ENCODE results near the gene IL25. TPM values are rescaled to one million over a fixed set of nuclear protein-coding genes. Genes with fewer than 3 reads are reported as not detected.
"Not testable (repeated sequence)": the region's sequence is repeated elsewhere in the genome, so short reads cannot be mapped to it uniquely, and the experiment has no call there.

The IL25 gene
- total RNA-seq, 2 donors from 2014 or later = not detected

- Mint-ChIP-seq H3K27ac (no peak overlapping the region), H3K9me3 (no peaks in the 10 kb centered on the region), H3K36me3 (no peaks in the 10 kb centered on the region)
- DNase-seq (ENCODE audit: low spot score in 2 of 2) = no peak
- ATAC-seq = no peak
Observed at GRCh38 chr14:23396781-23397407, 24.3 kb downstream of the IL25 start.

GRCh38 chr14:23398348-23398747 lies 25.7 kb downstream of the IL25 start:
- H3K27ac Mint-ChIP-seq = no peak overlapping the region
- no peak for DNase-seq (ENCODE audit: low spot score in 2 of 2)
- H3K36me3 Mint-ChIP-seq = no peaks in the 10 kb centered on the region
- ATAC-seq = no peak
- no peaks in the 10 kb centered on the region for H3K9me3 Mint-ChIP-seq

GRCh38 chr14:23399136-23399535 lies 26.5 kb downstream of the IL25 start:
- no peaks in the 10 kb centered on the region for H3K36me3 Mint-ChIP-seq
- ATAC-seq (no peak), DNase-seq (ENCODE audit: low spot score in 2 of 2) (no peak)
- H3K27ac Mint-ChIP-seq = no peak overlapping the region
- H3K9me3 Mint-ChIP-seq = no peaks in the 10 kb centered on the region

- Mint-ChIP-seq H3K9me3 (no peaks in the 10 kb centered on the region), H3K27ac (peak overlapping the region in 1 of 2 donors; percentile 1), H3K36me3 (no peaks in the 10 kb centered on the region)
- ATAC-seq (no peak), DNase-seq (ENCODE audit: low spot score in 2 of 2) (no peak)
Observed at GRCh38 chr14:23399591-23399990, 27.0 kb downstream of the IL25 start.

GRCh38 chr14:23400496-23401149 lies 28.0 kb downstream of the IL25 start:
- H3K36me3 Mint-ChIP-seq; DNase-seq (ENCODE audit: low spot score in 2 of 2); H3K27ac Mint-ChIP-seq; H3K9me3 Mint-ChIP-seq; ATAC-seq: not testable (repeated sequence)

- DNase-seq (ENCODE audit: low spot score in 2 of 2) = no peak
- ATAC-seq = no peak
- Mint-ChIP-seq H3K36me3 (no peaks in the 10 kb centered on the region), H3K27ac (peak overlapping the region in 1 of 2 donors; percentile 17), H3K9me3 (no peaks in the 10 kb centered on the region)
Observed at GRCh38 chr14:23401291-23401690, 28.7 kb downstream of the IL25 start.

- Mint-ChIP-seq H3K36me3 (no peaks in the 10 kb centered on the region), H3K27ac (peak overlapping the region in 1 of 2 donors; percentile 1), H3K9me3 (no peaks in the 10 kb centered on the region)
- ATAC-seq = no peak
- DNase-seq (ENCODE audit: low spot score in 2 of 2) = no peak
Observed at GRCh38 chr14:23402296-23403138, 29.9 kb downstream of the IL25 start.

- H3K36me3 Mint-ChIP-seq = no peaks in the 10 kb centered on the region
- H3K9me3 Mint-ChIP-seq = no peaks in the 10 kb centered on the region
- peak overlapping the region in 1 of 2 donors; percentile 1 for H3K27ac Mint-ChIP-seq
- no peak for ATAC-seq
- DNase-seq (ENCODE audit: low spot score in 2 of 2) = no peak
Observed at GRCh38 chr14:23403139-23403438, 30.5 kb downstream of the IL25 start.

GRCh38 chr14:23403908-23404307 lies 31.3 kb downstream of the IL25 start:
- ATAC-seq (no peak), DNase-seq (ENCODE audit: low spot score in 2 of 2) (no peak)
- H3K27ac Mint-ChIP-seq = no peak overlapping the region
- H3K36me3 Mint-ChIP-seq = no peaks in the 10 kb centered on the region
- H3K9me3 Mint-ChIP-seq = no peaks in the 10 kb centered on the region

- ATAC-seq = no peak
- H3K36me3 Mint-ChIP-seq = no peaks in the 10 kb centered on the region
Observed at GRCh38 chr14:23404331-23404900, 31.8 kb downstream of the IL25 start.

GRCh38 chr14:23405096-23405495 lies 32.5 kb downstream of the IL25 start:
- no peak for DNase-seq (ENCODE audit: low spot score in 2 of 2)
- no peaks in the 10 kb centered on the region for H3K36me3 Mint-ChIP-seq
- no peak for ATAC-seq
- no peak overlapping the region for H3K27ac Mint-ChIP-seq
- no peaks in the 10 kb centered on the region for H3K9me3 Mint-ChIP-seq

More at GRCh38 chr14:23404331-23404900, 31.8 kb downstream of the IL25 start:
- Mint-ChIP-seq H3K27ac (no peak overlapping the region), H3K9me3 (no peaks in the 10 kb centered on the region)
- DNase-seq (ENCODE audit: low spot score in 2 of 2) = no peak

GRCh38 chr14:23405516-23406025 lies 33.0 kb downstream of the IL25 start:
- no peak for ATAC-seq

GRCh38 chr14:23406244-23406643 lies 33.6 kb downstream of the IL25 start:
- no peaks in the 10 kb centered on the region for H3K36me3 Mint-ChIP-seq
- H3K27ac Mint-ChIP-seq = no peak overlapping the region
- DNase-seq (ENCODE audit: low spot score in 2 of 2) (no peak), ATAC-seq (no peak)
- H3K9me3 Mint-ChIP-seq = no peaks in the 10 kb centered on the region

More at GRCh38 chr14:23405516-23406025, 33.0 kb downstream of the IL25 start:
- H3K9me3 Mint-ChIP-seq = no peaks in the 10 kb centered on the region
- no peak overlapping the region for H3K27ac Mint-ChIP-seq
- no peak for DNase-seq (ENCODE audit: low spot score in 2 of 2)
- H3K36me3 Mint-ChIP-seq = no peaks in the 10 kb centered on the region

- DNase-seq (ENCODE audit: low spot score in 2 of 2) (no peak), ATAC-seq (no peak)
- Mint-ChIP-seq H3K9me3 (no peaks in the 10 kb centered on the region), H3K27ac (no peak overlapping the region), H3K36me3 (no peaks in the 10 kb centered on the region)
Observed at GRCh38 chr14:23406725-23407355, 34.2 kb downstream of the IL25 start.

- H3K9me3 Mint-ChIP-seq = no peaks in the 10 kb centered on the region
- no peaks in the 10 kb centered on the region for H3K36me3 Mint-ChIP-seq
- DNase-seq (ENCODE audit: low spot score in 2 of 2) (no peak), ATAC-seq (no peak)
- peak within 1 kb of the TSS in 1 of 2 donors; percentile 4 for H3K27ac Mint-ChIP-seq
Observed at GRCh38 chr14:23407516-23408306, 35.1 kb downstream of the IL25 start, which contains the start of gene MYH6. MYH6 (minus strand) TSS chr14:23408273; CDS start chr14:23407223, 1,050 bp downstream.

- Mint-ChIP-seq H3K27ac (no peak overlapping the region), H3K9me3 (no peaks in the 10 kb centered on the region), H3K36me3 (no peaks in the 10 kb centered on the region)
- ATAC-seq (no peak), DNase-seq (ENCODE audit: low spot score in 2 of 2) (no peak)
Observed at GRCh38 chr14:23408307-23408630, 35.7 kb downstream of the IL25 start.
